ENCODE results near the gene VCP. TPM values are rescaled to one million over a fixed set of nuclear protein-coding genes. Genes with fewer than 3 reads are reported as not detected.

Gene VCP
- total and polyA plus RNA-seq, 9 of the 15 experiments (the other 6 are each of a cell fraction or from before 2014, with no cell fraction given): 7.1 to 257 (median 199) TPM

DNA sequence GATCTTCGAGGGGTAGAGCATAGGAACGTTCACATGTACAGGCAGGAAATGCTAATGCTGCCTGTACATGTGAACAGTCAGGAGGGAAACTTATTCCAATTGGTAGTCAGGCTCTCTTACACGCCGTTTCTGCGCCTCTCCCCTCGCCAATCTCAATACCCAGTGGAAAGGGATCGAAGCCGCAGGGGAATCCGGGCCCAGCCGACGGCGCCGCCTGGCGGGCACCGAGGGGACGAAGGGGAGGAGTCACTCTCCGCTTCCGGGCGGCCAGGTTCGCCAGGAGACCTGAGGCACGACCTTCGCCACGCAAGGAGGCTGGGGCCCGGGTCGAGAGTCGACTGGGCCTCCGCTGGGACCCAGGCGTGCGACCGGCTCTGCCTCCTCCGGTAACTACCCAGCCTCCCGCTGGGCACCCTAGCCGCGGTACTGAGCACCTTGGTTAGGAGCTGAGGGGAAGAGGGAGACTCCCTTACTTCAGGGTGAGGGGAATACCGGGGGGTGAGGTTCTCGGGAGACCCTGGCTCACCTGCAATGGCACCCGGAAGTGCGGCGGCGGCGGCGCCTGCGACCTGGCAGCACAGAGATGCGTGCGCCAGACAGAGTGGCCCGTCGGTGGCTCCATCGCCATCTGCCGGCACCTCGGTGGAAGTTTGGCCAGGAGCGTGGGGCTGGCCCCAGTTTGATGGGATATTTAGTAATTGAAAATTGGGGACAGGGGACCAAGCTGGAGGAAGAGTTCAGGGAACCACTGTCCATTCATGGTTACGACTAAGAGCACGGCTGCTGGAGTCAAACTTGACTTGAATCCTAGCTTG, 23.8 kb upstream of the VCP start, which contains the start of gene PIGO (continued):
- TF ChIP-seq NR3C1 (CRISPR knock-in tag; IDR thresholded peaks at IDR 0.05) (no peak), MEIS2 (IDR thresholded peaks at IDR 0.05; ENCODE audit: partially characterized antibody) (no peak), THRAP3 (IDR thresholded peaks at IDR 0.05; ENCODE audit: borderline replicate concordance) (0 out of 2 replicates have a peak, but pooled peaks have one; percentile 17), ARID2 (IDR thresholded peaks at IDR 0.05) (no peak), EP300 (IDR thresholded peaks at IDR 0.05; ENCODE audit: low read length) (no peak), MIER1 (IDR thresholded peaks at IDR 0.05; ENCODE audit: low read depth) (no peak), PCBP2 (IDR thresholded peaks at IDR 0.05; ENCODE audit: low read depth, low read length, poor library complexity, severe bottlenecking) (no peak), ZNF77 (CRISPR knock-in tag; IDR thresholded peaks at IDR 0.05) (no peak), U2AF1 (optimal IDR thresholded peaks at IDR 0.05; ENCODE audit: low read depth, low read length) (no peak), ZNF232 (CRISPR knock-in tag; IDR thresholded peaks at IDR 0.05) (no peak), POLR2G (IDR thresholded peaks at IDR 0.05; ENCODE audit: low read depth, low read length) (peak; percentile 91), MTA2 (IDR thresholded peaks at IDR 0.05; ENCODE audit: low read depth) (no peak), ZSCAN29 (IDR thresholded peaks at IDR 0.05) (peak; percentile 35; the same call in 1 of the 2 replicates), ZNF212 (CRISPR knock-in tag; IDR thresholded peaks at IDR 0.05) (no peak), ZNF583 (CRISPR knock-in tag; IDR thresholded peaks at IDR 0.05) (no peak), ZNF644 (tag; IDR thresholded peaks at IDR 0.05; ENCODE audit: low read depth) (no peak), ZZZ3 (IDR thresholded peaks at IDR 0.05) (no peak), ELF4 (CRISPR knock-in tag; IDR thresholded peaks at IDR 0.05) (0 out of 2 replicates have a peak, but pooled peaks have one; percentile 40), PHF20 (IDR thresholded peaks at IDR 0.05; ENCODE audit: partially characterized antibody) (peak; percentile 93), HNRNPH1 (optimal IDR thresholded peaks at IDR 0.05; ENCODE audit: low read depth, low read length) (no peak), RAD51 (IDR thresholded peaks at IDR 0.05; ENCODE audit: borderline replicate concordance, low read depth) (no peak)
- TF ChIP-seq, protein P1, sequence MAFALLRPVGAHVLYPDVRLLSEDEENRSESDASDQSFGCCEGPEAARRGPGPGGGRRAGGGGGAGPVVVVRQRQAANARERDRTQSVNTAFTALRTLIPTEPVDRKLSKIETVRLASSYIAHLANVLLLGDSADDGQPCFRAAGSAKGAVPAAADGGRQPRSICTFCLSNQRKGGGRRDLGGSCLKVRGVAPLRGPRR (CRISPR knock-in tag; IDR thresholded peaks at IDR 0.05): no peak
- TF ChIP-seq, protein P2, sequence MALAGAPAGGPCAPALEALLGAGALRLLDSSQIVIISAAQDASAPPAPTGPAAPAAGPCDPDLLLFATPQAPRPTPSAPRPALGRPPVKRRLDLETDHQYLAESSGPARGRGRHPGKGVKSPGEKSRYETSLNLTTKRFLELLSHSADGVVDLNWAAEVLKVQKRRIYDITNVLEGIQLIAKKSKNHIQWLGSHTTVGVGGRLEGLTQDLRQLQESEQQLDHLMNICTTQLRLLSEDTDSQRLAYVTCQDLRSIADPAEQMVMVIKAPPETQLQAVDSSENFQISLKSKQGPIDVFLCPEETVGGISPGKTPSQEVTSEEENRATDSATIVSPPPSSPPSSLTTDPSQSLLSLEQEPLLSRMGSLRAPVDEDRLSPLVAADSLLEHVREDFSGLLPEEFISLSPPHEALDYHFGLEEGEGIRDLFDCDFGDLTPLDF (CRISPR knock-in tag; IDR thresholded peaks at IDR 0.05): no peak
- TF ChIP-seq, protein P3, sequence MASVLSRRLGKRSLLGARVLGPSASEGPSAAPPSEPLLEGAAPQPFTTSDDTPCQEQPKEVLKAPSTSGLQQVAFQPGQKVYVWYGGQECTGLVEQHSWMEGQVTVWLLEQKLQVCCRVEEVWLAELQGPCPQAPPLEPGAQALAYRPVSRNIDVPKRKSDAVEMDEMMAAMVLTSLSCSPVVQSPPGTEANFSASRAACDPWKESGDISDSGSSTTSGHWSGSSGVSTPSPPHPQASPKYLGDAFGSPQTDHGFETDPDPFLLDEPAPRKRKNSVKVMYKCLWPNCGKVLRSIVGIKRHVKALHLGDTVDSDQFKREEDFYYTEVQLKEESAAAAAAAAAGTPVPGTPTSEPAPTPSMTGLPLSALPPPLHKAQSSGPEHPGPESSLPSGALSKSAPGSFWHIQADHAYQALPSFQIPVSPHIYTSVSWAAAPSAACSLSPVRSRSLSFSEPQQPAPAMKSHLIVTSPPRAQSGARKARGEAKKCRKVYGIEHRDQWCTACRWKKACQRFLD (CRISPR knock-in tag; IDR thresholded peaks at IDR 0.05): 0 out of 2 replicates have a peak, but pooled peaks have one; percentile 46
- TF ChIP-seq, protein P4, sequence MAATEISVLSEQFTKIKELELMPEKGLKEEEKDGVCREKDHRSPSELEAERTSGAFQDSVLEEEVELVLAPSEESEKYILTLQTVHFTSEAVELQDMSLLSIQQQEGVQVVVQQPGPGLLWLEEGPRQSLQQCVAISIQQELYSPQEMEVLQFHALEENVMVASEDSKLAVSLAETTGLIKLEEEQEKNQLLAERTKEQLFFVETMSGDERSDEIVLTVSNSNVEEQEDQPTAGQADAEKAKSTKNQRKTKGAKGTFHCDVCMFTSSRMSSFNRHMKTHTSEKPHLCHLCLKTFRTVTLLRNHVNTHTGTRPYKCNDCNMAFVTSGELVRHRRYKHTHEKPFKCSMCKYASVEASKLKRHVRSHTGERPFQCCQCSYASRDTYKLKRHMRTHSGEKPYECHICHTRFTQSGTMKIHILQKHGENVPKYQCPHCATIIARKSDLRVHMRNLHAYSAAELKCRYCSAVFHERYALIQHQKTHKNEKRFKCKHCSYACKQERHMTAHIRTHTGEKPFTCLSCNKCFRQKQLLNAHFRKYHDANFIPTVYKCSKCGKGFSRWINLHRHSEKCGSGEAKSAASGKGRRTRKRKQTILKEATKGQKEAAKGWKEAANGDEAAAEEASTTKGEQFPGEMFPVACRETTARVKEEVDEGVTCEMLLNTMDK (IDR thresholded peaks at IDR 0.05; ENCODE audit: borderline replicate concordance, insufficient read depth, low read depth, low read length, poor library complexity, severe bottlenecking): peak; percentile 92

Measured in K562 (cell line).